ENCODE results near the gene RSPRY1. TPM values are rescaled to one million over a fixed set of nuclear protein-coding genes. Genes with fewer than 3 reads are reported as not detected.

RSPRY1 gene
- total RNA-seq, 6 experiments from 2014 or later: 18.0 to 26.1 (median 22.9) TPM

- Histone ChIP-seq H3K4me3 (peak overlapping the region; percentile 34 to 96 (median 76)), H3K27me3 (no peaks in the 10 kb centered on the region), H3K27ac (peak overlapping the region in 1 of 3 donors; percentile 96), H3K9me3 (no peaks in the 10 kb centered on the region), H3K36me3 (peaks cover 0 to 11% (median 2%) of the 10 kb centered on the region in 4 donors), H3K4me1 (peaks cover 0 to 27% (median 10%) of the 10 kb centered on the region in 4 donors)
- ATAC-seq (no peak), DNase-seq (no peak)
- 10% methylated on average over 9 of the region's 9 CpGs for WGBS (ENCODE audit: insufficient coverage, low coverage, low lambda C conversion rate, missing lambda C conversion rate)
- no peak for TF ChIP-seq POLR2A (IDR thresholded peaks at IDR 0.05)
- no peak for TF ChIP-seq CTCF (IDR thresholded peaks at IDR 0.05)
- intact Hi-C loops (cut with DNase I): no loop called here
Measured at GRCh38 chr16:57244463-57244766, 58.3 kb downstream of the RSPRY1 start.

GRCh38 chr16:57244767-57245471 lies 58.8 kb downstream of the RSPRY1 start, which contains the start of gene ARL2BP:
ARL2BP (plus strand) TSS chr16:57245259; CDS start chr16:57245368, 109 bp downstream.
- TF ChIP-seq POLR2A (IDR thresholded peaks at IDR 0.05) (peak; percentile 89), CTCF (IDR thresholded peaks at IDR 0.05) (peak in 2 of 4 donors; percentile 7 to 19)
- intact Hi-C loops (cut with DNase I): no loop called here
- no peaks in the 10 kb centered on the region for H3K27me3 ChIP-seq

GRCh38 chr16:57245472-57246113 lies 59.5 kb downstream of the RSPRY1 start:
- ATAC-seq (peak; percentile 36 to 56 (median 54)), DNase-seq (peak; percentile 57 to 78 (median 76))
- TF ChIP-seq POLR2A (IDR thresholded peaks at IDR 0.05) (no peak), CTCF (IDR thresholded peaks at IDR 0.05) (no peak)
- no peaks in the 10 kb centered on the region for H3K27me3 ChIP-seq
- peaks cover 0 to 16% (median 4%) of the 10 kb centered on the region in 4 donors for H3K36me3 ChIP-seq
- intact Hi-C loops (cut with DNase I): no loop called here
- no peaks in the 10 kb centered on the region for H3K9me3 ChIP-seq
- peaks cover 0 to 27% (median 10%) of the 10 kb centered on the region in 4 donors for H3K4me1 ChIP-seq
- WGBS (ENCODE audit: insufficient coverage, low coverage, low lambda C conversion rate, missing lambda C conversion rate): 5% methylated on average over 13 of the region's 28 CpGs
- peak overlapping the region; percentile 76 to 96 (median 95) for H3K4me3 ChIP-seq
- peak overlapping the region; percentile 89 to 96 (median 95) for H3K27ac ChIP-seq

More at GRCh38 chr16:57244767-57245471, 58.8 kb downstream of the RSPRY1 start, which contains the start of gene ARL2BP:
- 0% methylated on average over 24 of the region's 77 CpGs for WGBS (ENCODE audit: insufficient coverage, low coverage, low lambda C conversion rate, missing lambda C conversion rate)
- H3K36me3 ChIP-seq: peaks cover 0 to 11% (median 2%) of the 10 kb centered on the region in 4 donors
- H3K4me3 ChIP-seq: peak within 1 kb of the TSS; percentile 76 to 96 (median 95)
- DNase-seq (peak; percentile 98 to 99 (median 99)), ATAC-seq (peak; percentile 94 to 98 (median 96))
- H3K4me1 ChIP-seq: peaks cover 0 to 27% (median 10%) of the 10 kb centered on the region in 4 donors
- H3K9me3 ChIP-seq: no peaks in the 10 kb centered on the region
- peak within 1 kb of the TSS; percentile 89 to 96 (median 95) for H3K27ac ChIP-seq

GRCh38 chr16:57251352-57251751 lies 65.2 kb downstream of the RSPRY1 start:
- H3K9me3 ChIP-seq: no peaks in the 10 kb centered on the region
- peak overlapping the region; percentile 65 to 97 (median 87) for H3K27ac ChIP-seq
- DNase-seq (no peak), ATAC-seq (no peak)
- H3K36me3 ChIP-seq: peaks cover 0 to 21% (median 9%) of the 10 kb centered on the region in 4 donors
- 88% methylated on average over 2 of the region's 2 CpGs for WGBS (ENCODE audit: insufficient coverage, low coverage, low lambda C conversion rate, missing lambda C conversion rate)
- intact Hi-C loops (cut with DNase I): no loop called here
- no peak overlapping the region for H3K4me3 ChIP-seq
- no peaks in the 10 kb centered on the region for H3K27me3 ChIP-seq
- TF ChIP-seq POLR2A (IDR thresholded peaks at IDR 0.05) (no peak), CTCF (IDR thresholded peaks at IDR 0.05) (no peak)
- peaks cover 0 to 44% (median 15%) of the 10 kb centered on the region in 4 donors for H3K4me1 ChIP-seq

All from right lobe of liver (tissue), 6 donors.